GM19395 (cell line): ENCODE data around the gene ZNF446.
"Not testable (repeated sequence)": the region's sequence is repeated elsewhere in the genome, so short reads cannot be mapped to it uniquely, and the experiment has no call there.

ENCODE experiments used
- ATAC-seq: cut with Tn5 transposase; IDR thresholded peaks from one replicate; pipeline ENCODE4 v1.9.1; 2021; ENCODE audit warnings: mild to moderate bottlenecking, moderate library complexity; ENCODE audit not compliant: unreplicated experiment

ZNF446 gene

DNA sequence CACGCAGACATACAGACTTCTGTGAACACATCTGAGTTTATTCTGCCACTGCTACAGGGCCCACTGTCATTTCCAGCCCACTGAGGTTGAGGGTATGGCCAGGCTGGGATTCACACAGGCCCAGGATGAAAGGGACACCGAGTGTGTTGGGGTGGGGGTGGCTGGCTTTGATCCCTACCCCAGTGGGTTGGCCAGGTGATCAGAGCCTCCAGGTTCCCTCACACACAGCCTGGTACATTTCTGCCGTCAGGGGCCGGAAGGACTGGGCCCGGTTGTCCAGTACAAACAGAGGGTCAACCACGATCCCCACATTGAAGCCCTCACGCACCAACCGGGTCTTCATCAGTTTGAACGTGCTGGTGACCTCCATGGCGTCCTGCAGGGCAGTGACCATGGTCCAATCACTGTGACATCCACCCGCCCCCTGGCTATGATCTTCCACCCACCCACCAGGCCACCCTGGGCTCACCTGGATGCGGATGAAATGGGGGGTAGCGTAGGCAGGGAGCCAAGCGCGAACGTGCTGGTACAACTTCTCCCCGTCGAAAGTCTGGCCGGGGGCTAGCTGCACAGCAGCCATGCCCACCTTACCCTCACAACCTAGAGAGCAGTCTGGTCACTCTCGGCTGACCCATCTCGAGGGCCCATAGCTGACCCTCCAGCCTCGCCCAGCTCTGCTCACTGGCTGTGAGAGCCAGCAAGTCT, 22.3 kb downstream of the ZNF446 start:
- no peak for ATAC-seq

- peak; percentile 92 for ATAC-seq
These were observed 23.1 kb downstream of the ZNF446 start for GRCh38 chr19:58499021-58499927.

DNA sequence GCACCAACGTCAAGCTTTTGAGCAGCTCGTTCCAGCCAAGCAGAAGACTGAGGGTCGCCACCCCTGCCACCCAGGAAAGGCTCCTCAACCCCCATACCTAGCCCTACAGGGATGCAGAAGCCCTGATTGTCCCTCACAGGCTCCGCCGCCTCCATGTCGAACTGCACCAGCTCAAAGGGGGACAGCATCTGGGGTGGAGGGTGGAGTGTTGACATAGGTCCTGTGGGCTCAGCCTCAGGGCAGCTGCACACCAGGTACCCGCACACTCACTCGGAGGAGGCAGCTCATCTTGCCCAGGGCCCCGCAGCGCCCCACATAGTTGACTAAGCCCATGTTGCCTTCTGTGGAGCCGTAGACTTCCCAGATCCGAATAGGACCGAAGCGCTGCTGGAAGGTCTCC, 24.1 kb downstream of the ZNF446 start:
- no peak for ATAC-seq

- ATAC-seq, result not testable (repeated sequence)
These were observed 31.6 kb downstream of the ZNF446 start for GRCh38 chr19:58507602-58508223.

GRCh38 chr19:58509731-58510083, 33.6 kb downstream of the ZNF446 start:
- ATAC-seq, result no peak

GRCh38 chr19:58510084-58510862, 34.1 kb downstream of the ZNF446 start:
- no peak for ATAC-seq

GRCh38 chr19:58511353-58512208, 35.4 kb downstream of the ZNF446 start, which contains the start of gene SLC27A5:
SLC27A5 (minus strand) TSS chr19:58511992; CDS start chr19:58511955, 37 bp downstream.
- no peak for ATAC-seq

DNA sequence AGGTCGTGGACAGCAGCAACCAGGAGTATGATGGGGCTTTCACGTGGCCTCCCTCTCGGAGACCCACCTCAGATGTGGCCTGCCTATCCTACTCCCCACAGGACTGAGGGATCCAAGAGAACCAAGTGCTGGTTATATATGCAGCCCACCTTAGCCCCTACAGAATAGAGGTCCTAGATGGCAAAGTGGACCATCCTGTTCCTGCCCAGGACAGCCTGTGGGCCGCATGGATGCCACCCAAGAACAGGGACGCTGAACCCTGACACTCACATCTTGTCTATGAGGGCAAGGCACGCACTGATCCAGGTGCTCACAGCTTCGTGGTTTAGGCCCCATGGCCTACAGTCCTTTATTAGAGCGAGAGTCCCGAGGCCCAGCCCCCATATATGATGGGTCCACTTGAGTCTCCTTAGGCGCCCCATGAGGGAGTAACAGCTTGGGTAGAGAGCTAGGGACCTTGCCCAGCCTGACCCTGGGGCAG, 37.1 kb downstream of the ZNF446 start:
- no peak for ATAC-seq

DNA sequence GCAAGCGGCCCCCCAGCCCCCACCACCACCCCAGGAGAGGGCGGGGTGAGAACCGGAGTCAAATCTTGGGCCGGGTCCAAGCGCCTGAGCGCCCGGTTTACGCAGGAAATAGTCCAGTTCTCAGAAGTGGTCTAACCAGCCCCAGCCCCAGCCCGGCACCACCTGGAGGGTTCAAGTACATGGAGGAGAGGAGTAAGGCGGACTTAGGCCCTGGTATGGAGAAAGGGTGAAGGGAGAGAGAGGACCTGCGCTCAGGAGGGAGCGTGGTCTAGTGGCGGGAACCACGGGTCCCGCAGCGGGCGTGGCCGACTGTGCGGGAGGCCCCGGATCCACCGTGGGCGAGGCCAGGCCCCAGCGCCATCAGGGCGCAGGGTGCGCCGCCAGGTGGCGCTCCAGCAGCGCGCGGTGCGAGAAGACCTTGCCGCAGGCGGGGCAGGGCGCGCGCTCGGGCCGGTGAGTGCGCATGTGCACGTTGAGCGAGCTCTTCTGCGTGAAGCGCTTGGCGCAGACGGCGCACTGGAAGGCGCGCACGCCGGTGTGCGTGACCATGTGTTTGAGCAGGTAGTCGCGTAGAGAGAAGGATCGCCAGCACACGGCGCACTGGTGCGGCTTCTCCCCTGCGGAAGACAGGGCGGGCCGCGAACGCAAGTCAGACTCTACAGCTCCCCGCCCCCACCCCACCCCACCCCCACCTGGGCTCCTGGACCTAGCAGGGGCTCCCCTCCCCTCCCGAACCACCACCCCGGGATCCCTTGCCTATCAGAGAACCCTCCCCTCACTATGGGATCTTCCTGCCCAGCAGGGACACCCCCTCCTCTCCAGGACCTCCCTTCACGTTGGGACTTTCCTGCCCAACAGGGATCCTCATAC, 37.8 kb downstream of the ZNF446 start:
- ATAC-seq, result peak; percentile 64

DNA sequence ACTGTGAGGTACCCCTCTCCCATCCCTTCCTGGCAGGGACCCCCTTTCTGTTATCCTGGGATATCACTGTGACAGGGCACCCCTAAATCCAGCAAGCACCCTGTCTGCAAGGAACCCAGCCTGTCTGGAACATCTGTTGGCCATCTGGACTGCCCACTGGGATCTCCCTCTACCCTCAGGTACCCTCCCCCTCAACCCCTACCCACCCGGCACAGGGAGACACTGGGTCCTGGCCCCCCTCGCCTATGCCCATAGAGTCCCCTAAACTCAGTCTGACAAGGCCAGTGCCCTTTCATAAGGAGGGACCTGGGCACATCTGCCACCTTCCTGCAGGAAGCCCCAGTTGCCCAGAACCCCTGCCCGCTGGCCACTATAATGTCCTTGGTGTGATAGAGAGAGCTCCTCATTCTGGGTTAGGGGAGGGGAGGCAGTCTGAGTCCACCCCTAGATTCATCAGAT, 38.4 kb downstream of the ZNF446 start:
- no peak for ATAC-seq

- ATAC-seq, result no peak
These were observed 39.1 kb downstream of the ZNF446 start for GRCh38 chr19:58515259-58515658.

GRCh38 chr19:58516246-58516836, 40.2 kb downstream of the ZNF446 start:
- ATAC-seq, result no peak

- ATAC-seq, result no peak
These were observed 41.0 kb downstream of the ZNF446 start for GRCh38 chr19:58516964-58517833.

- ATAC-seq, result no peak
These were observed 42.3 kb downstream of the ZNF446 start for GRCh38 chr19:58518256-58519086.

GRCh38 chr19:58519087-58519354, 42.9 kb downstream of the ZNF446 start:
- ATAC-seq, result peak; percentile 2

GRCh38 chr19:58519355-58520256, 43.5 kb downstream of the ZNF446 start, which contains the start of gene ZBTB45:
ZBTB45 (minus strand) TSS chr19:58519810; CDS start chr19:58517673, 2,137 bp downstream.
- peak; percentile 79 for ATAC-seq
